Measurements from ENCODE around the gene GALNT9. TPM values are rescaled to one million over a fixed set of nuclear protein-coding genes. Genes with fewer than 3 reads are reported as not detected.

GALNT9 gene
- total RNA-seq, 4 donors from 2014 or later, result 0.17 to 0.58 (median 0.46) TPM

GRCh38 chr12:132259364-132259871, 70.0 kb downstream of the GALNT9 start:
- DNase-seq (ENCODE audit: extremely low spot score), result no peak
- TF ChIP-seq EP300 (IDR thresholded peaks at IDR 0.05), result no peak
- TF ChIP-seq, protein P1, sequence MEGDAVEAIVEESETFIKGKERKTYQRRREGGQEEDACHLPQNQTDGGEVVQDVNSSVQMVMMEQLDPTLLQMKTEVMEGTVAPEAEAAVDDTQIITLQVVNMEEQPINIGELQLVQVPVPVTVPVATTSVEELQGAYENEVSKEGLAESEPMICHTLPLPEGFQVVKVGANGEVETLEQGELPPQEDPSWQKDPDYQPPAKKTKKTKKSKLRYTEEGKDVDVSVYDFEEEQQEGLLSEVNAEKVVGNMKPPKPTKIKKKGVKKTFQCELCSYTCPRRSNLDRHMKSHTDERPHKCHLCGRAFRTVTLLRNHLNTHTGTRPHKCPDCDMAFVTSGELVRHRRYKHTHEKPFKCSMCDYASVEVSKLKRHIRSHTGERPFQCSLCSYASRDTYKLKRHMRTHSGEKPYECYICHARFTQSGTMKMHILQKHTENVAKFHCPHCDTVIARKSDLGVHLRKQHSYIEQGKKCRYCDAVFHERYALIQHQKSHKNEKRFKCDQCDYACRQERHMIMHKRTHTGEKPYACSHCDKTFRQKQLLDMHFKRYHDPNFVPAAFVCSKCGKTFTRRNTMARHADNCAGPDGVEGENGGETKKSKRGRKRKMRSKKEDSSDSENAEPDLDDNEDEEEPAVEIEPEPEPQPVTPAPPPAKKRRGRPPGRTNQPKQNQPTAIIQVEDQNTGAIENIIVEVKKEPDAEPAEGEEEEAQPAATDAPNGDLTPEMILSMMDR (IDR thresholded peaks at IDR 0.05), result no peak
- no peak for TF ChIP-seq POLR2A (IDR thresholded peaks at IDR 0.05; ENCODE audit: low read depth)
- TF ChIP-seq POLR2AphosphoS5 (IDR thresholded peaks at IDR 0.05), result no peak
- 69% methylated on average over 15 of the region's 15 CpGs for WGBS
- Histone ChIP-seq H3K27ac (replicated peaks in 1 of 4) (no peak overlapping the region), H3K27me3 (peaks cover 0 to 66% (median 0%) of the 10 kb centered on the region in 4 donors), H3K36me3 (no peaks in the 10 kb centered on the region), H3K4me1 (no peaks in the 10 kb centered on the region), H3K4me3 (no peak overlapping the region), H3K9me3 (no peaks in the 10 kb centered on the region)
- intact Hi-C loops (cut with DNase I), result no loop called here

DNA sequence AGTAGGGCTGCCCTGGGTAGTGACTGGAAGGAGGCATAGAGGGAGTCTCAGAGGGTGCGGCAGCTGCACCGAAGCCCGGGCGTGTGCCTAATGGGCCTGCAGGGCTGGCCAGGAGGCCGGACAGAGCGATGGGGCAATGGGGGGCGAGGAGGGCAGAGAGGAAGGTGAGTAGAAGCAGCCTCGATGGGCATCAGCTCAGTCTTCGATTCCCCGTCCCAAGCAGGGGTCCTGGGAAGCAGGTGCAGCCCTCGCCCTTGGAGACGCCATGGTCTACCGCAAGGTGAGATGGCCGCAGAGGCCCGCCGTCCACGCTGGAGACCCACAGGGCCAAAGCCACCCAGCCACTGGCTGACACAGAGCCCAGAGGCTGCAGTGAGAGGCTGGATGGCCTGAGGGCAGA, 70.8 kb downstream of the GALNT9 start:
- no peaks in the 10 kb centered on the region for H3K9me3 ChIP-seq
- peaks cover 0 to 59% (median 0%) of the 10 kb centered on the region in 4 donors for H3K27me3 ChIP-seq
- 87% methylated on average over 17 of the region's 17 CpGs for WGBS
- intact Hi-C loops (cut with DNase I), result no loop called here
- H3K4me3 ChIP-seq, result no peak overlapping the region
- no peak overlapping the region for H3K27ac ChIP-seq (replicated peaks in 1 of 4)
- DNase-seq (ENCODE audit: extremely low spot score), result no peak
- no peaks in the 10 kb centered on the region for H3K4me1 ChIP-seq
- no peaks in the 10 kb centered on the region for H3K36me3 ChIP-seq
- no peak for TF ChIP-seq EP300 (IDR thresholded peaks at IDR 0.05)
- no peak for TF ChIP-seq POLR2A (IDR thresholded peaks at IDR 0.05; ENCODE audit: low read depth)
- TF ChIP-seq, protein P1 (IDR thresholded peaks at IDR 0.05), result no peak
- TF ChIP-seq POLR2AphosphoS5 (IDR thresholded peaks at IDR 0.05), result no peak

DNA sequence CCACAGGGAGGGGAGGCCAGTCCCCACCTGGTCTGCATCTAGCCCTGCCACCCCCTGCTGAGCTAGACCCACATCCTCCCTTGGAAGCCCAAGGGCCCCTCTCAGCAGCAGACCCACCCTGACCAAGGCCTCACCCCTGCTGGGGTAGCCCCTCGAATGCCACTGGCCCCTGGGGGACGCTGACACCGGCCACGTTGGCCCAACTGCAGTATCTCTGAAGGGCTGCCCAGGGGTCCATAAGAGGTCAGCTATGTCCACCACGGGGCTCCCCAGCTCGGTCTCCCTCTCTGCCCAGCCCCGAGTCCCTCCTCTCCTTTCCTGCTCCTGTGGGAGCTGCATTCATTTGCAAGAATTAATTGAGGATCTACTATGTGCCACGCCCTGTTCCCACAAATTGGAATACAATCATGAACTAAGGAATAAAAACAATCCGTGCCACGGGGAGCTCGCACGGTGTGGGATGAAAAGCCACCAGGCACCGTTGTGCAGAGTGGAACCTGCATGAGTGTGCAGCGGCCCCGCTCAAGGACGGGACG, 71.4 kb downstream of the GALNT9 start:
- 88% methylated on average over 17 of the region's 17 CpGs for WGBS
- Histone ChIP-seq H3K36me3 (no peaks in the 10 kb centered on the region), H3K27ac (replicated peaks in 1 of 4) (no peak overlapping the region), H3K27me3 (peaks cover 0 to 54% (median 0%) of the 10 kb centered on the region in 4 donors), H3K4me1 (no peaks in the 10 kb centered on the region), H3K4me3 (no peak overlapping the region), H3K9me3 (no peaks in the 10 kb centered on the region)
- TF ChIP-seq EP300 (IDR thresholded peaks at IDR 0.05), result no peak
- TF ChIP-seq POLR2A (IDR thresholded peaks at IDR 0.05; ENCODE audit: low read depth), result no peak
- TF ChIP-seq, protein P1 (IDR thresholded peaks at IDR 0.05), result no peak
- no peak for TF ChIP-seq POLR2AphosphoS5 (IDR thresholded peaks at IDR 0.05)
- no peak for DNase-seq (ENCODE audit: extremely low spot score)
- intact Hi-C loops (cut with DNase I), result no loop called here

- intact Hi-C loops (cut with DNase I), result no loop called here
- no peak for TF ChIP-seq POLR2AphosphoS5 (IDR thresholded peaks at IDR 0.05)
- no peak for TF ChIP-seq EP300 (IDR thresholded peaks at IDR 0.05)
- TF ChIP-seq, protein P1 (IDR thresholded peaks at IDR 0.05), result no peak
- TF ChIP-seq POLR2A (IDR thresholded peaks at IDR 0.05; ENCODE audit: low read depth), result no peak
- WGBS, result 78% methylated on average over 37 of the region's 56 CpGs
- peaks cover 0 to 49% (median 0%) of the 10 kb centered on the region in 4 donors for H3K27me3 ChIP-seq
- H3K27ac ChIP-seq (replicated peaks in 1 of 4), result no peak overlapping the region
- H3K4me3 ChIP-seq, result no peak overlapping the region
- no peak for DNase-seq (ENCODE audit: extremely low spot score)
- no peaks in the 10 kb centered on the region for H3K4me1 ChIP-seq
- no peaks in the 10 kb centered on the region for H3K9me3 ChIP-seq
- no peaks in the 10 kb centered on the region for H3K36me3 ChIP-seq
These were observed 72.0 kb downstream of the GALNT9 start for GRCh38 chr12:132257206-132257954.
